ENCODE results near the gene LTBP2. TPM values are rescaled to one million over a fixed set of nuclear protein-coding genes. Genes with fewer than 3 reads are reported as not detected.

Gene LTBP2
- total and polyA plus RNA-seq, 2 experiments from 2014 or later, result 73.5 to 456 TPM

- Histone ChIP-seq H3K9me3 (ENCODE audit: low read depth) (no peaks in the 10 kb centered on the region), H3K36me3 (ENCODE audit: low read depth) (no peaks in the 10 kb centered on the region), H3K4me1 (ENCODE audit: insufficient read depth) (peaks cover 34% of the 10 kb centered on the region), H2AFZ (no peak overlapping the region), H3K27me3 (replicated peaks; ENCODE audit: insufficient read depth) (no peaks in the 10 kb centered on the region), H3K27ac (no peak overlapping the region), H3K4me2 (ENCODE audit: unreplicated experiment) (no peak overlapping the region), H3F3A (ENCODE audit: insufficient read depth) (peaks cover under 1% of the 10 kb centered on the region; the same call in 1 of the 2 replicates), H3K9ac (no peak overlapping the region), H3K4me3 (no peak overlapping the region), H3K9me2 (ENCODE audit: insufficient read depth) (no peaks in the 10 kb centered on the region), H3K79me2 (ENCODE audit: insufficient read depth) (no peaks in the 10 kb centered on the region), H4K20me1 (ENCODE audit: insufficient read depth) (no peaks in the 10 kb centered on the region)
- DNase-seq, result no peak
- in situ Hi-C loops (cut with MboI), result no loop called here
- no peak for TF ChIP-seq EZH2phosphoT487 (IDR thresholded peaks at IDR 0.05; ENCODE audit: insufficient read depth, low read depth)
- WGBS, 2 experiments (ENCODE audit: low coverage in 1 of 2, low lambda C conversion rate in 2 of 2, missing lambda C conversion rate in 2 of 2), result 82 to 92% methylated on average over 5 of the region's 5 CpGs
Measured at GRCh38 chr14:74645244-74645643, 33.2 kb upstream of the LTBP2 start.

DNA sequence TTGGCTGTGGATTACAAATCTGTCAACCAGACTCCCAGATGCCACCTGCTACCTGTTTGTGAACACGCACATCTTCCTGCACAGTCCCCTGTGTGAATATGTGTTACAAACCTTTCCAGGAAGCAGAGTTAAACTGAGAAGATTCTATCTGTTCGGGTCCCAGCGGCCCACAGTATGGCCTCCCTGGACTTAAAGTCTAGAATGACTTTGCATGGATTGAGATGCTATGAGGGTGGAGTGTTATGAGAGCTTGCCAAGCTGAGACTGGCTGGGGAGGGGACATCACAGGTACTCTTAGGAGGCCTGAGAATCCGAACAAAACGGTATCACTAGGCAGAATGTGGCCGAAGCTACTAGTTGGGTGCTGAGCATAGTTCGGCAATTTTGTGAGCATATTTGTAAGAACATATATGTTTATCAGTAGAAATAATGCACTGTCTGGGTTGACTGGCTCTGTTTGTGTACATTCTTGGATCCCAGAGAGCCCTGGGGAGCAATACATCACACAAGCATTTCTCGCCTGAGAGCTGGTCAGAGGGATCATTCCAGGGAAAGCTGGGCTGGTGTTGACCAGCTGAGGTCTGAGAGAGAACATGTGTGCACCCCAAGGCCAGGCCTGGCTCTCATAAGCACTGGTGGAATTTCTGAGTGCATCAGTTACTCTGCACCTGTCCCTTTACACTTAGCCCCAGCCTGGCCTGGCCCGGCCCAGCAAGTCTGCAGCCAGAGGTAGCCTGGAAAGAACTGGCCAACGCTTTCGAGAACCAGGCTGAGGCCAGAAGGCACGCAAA, 29.8 kb upstream of the LTBP2 start:
- H3K27ac ChIP-seq, result no peak overlapping the region
- H3K36me3 ChIP-seq (ENCODE audit: low read depth), result no peaks in the 10 kb centered on the region
- no peak for DNase-seq
- no peaks in the 10 kb centered on the region for H3K9me2 ChIP-seq (ENCODE audit: insufficient read depth)
- H3K9ac ChIP-seq, result no peak overlapping the region
- in situ Hi-C loops (cut with MboI), result no loop called here
- H3F3A ChIP-seq (ENCODE audit: insufficient read depth), result no peaks in the 10 kb centered on the region
- 89 to 91% methylated on average over 12 of the region's 12 CpGs for WGBS, 2 experiments (ENCODE audit: low coverage in 1 of 2, low lambda C conversion rate in 2 of 2, missing lambda C conversion rate in 2 of 2)
- H3K4me2 ChIP-seq (ENCODE audit: unreplicated experiment), result no peak overlapping the region
- H3K27me3 ChIP-seq (replicated peaks; ENCODE audit: insufficient read depth), result no peaks in the 10 kb centered on the region
- TF ChIP-seq EZH2phosphoT487 (IDR thresholded peaks at IDR 0.05; ENCODE audit: insufficient read depth, low read depth) (no peak), EZH2 (IDR thresholded peaks at IDR 0.05; ENCODE audit: insufficient read depth, poor library complexity, severe bottlenecking) (no peak)
- no peak overlapping the region for H3K4me3 ChIP-seq
- no peaks in the 10 kb centered on the region for H3K9me3 ChIP-seq (ENCODE audit: low read depth)
- H3K4me1 ChIP-seq (ENCODE audit: insufficient read depth), result peaks cover 9% of the 10 kb centered on the region
- no peaks in the 10 kb centered on the region for H4K20me1 ChIP-seq (ENCODE audit: insufficient read depth)
- no peaks in the 10 kb centered on the region for H3K79me2 ChIP-seq (ENCODE audit: insufficient read depth)
- H2AFZ ChIP-seq, result no peak overlapping the region

DNA sequence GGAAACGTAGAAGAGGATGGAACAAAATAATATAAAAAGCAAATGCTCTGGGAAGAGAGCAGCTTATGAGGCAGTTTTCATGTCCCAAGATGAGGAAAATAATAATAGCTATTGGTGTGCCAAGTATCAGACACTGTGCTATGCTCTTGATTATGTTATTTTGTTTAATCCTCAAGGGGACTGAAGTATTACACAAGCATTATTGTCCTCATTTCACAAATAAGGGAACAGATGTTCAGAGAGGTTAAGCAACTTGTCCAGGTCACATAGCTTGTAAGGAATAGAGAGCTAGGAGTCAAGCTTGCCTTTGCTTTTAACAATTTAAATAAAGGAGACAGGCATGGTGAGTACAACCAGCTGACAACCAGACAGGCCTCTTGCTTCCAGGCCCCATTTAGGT, 26.9 kb upstream of the LTBP2 start:
- H3K4me1 ChIP-seq (ENCODE audit: insufficient read depth), result peaks cover 22% of the 10 kb centered on the region
- no peak for TF ChIP-seq EZH2 (IDR thresholded peaks at IDR 0.05; ENCODE audit: insufficient read depth, poor library complexity, severe bottlenecking)
- TF ChIP-seq EZH2phosphoT487 (IDR thresholded peaks at IDR 0.05; ENCODE audit: insufficient read depth, low read depth), result no peak
- 71 to 77% methylated on average over 1 of the region's 1 CpG for WGBS, 2 experiments (ENCODE audit: low coverage in 1 of 2, low lambda C conversion rate in 2 of 2, missing lambda C conversion rate in 2 of 2)
- H3K27ac ChIP-seq, result no peak overlapping the region
- no peaks in the 10 kb centered on the region for H3K9me3 ChIP-seq (ENCODE audit: low read depth)
- no peaks in the 10 kb centered on the region for H3K36me3 ChIP-seq (ENCODE audit: low read depth)
- DNase-seq, result no peak
- H3K4me3 ChIP-seq, result no peak overlapping the region
- in situ Hi-C loops (cut with MboI), result no loop called here
- H3K9me2 ChIP-seq (ENCODE audit: insufficient read depth), result no peaks in the 10 kb centered on the region
- H2AFZ ChIP-seq, result no peak overlapping the region
- no peaks in the 10 kb centered on the region for H3K79me2 ChIP-seq (ENCODE audit: insufficient read depth)
- no peak overlapping the region for H3K4me2 ChIP-seq (ENCODE audit: unreplicated experiment)
- no peaks in the 10 kb centered on the region for H3F3A ChIP-seq (ENCODE audit: insufficient read depth)
- no peak overlapping the region for H3K9ac ChIP-seq
- no peaks in the 10 kb centered on the region for H4K20me1 ChIP-seq (ENCODE audit: insufficient read depth)
- no peaks in the 10 kb centered on the region for H3K27me3 ChIP-seq (replicated peaks; ENCODE audit: insufficient read depth)

- Histone ChIP-seq H3K9ac (no peak overlapping the region), H3K4me1 (ENCODE audit: insufficient read depth) (peaks cover 22% of the 10 kb centered on the region), H2AFZ (no peak overlapping the region), H4K20me1 (ENCODE audit: insufficient read depth) (no peaks in the 10 kb centered on the region), H3K36me3 (ENCODE audit: low read depth) (no peaks in the 10 kb centered on the region), H3F3A (ENCODE audit: insufficient read depth) (no peaks in the 10 kb centered on the region), H3K9me3 (ENCODE audit: low read depth) (no peaks in the 10 kb centered on the region), H3K27ac (no peak overlapping the region), H3K9me2 (ENCODE audit: insufficient read depth) (no peaks in the 10 kb centered on the region), H3K4me3 (no peak overlapping the region), H3K79me2 (ENCODE audit: insufficient read depth) (no peaks in the 10 kb centered on the region), H3K27me3 (replicated peaks; ENCODE audit: insufficient read depth) (no peaks in the 10 kb centered on the region), H3K4me2 (ENCODE audit: unreplicated experiment) (no peak overlapping the region)
- in situ Hi-C loops (cut with MboI), result no loop called here
- TF ChIP-seq EZH2 (IDR thresholded peaks at IDR 0.05; ENCODE audit: insufficient read depth, poor library complexity, severe bottlenecking) (no peak), EZH2phosphoT487 (IDR thresholded peaks at IDR 0.05; ENCODE audit: insufficient read depth, low read depth) (no peak)
- 78 to 79% methylated on average over 7 of the region's 7 CpGs for WGBS, 2 experiments (ENCODE audit: low coverage in 1 of 2, low lambda C conversion rate in 2 of 2, missing lambda C conversion rate in 2 of 2)
- DNase-seq, result no peak
Measured at GRCh38 chr14:74638066-74638465, 26.0 kb upstream of the LTBP2 start.
